Measurements from ENCODE around the gene PPP1R14C.
"Not testable (repeated sequence)": the region's sequence is repeated elsewhere in the genome, so short reads cannot be mapped to it uniquely, and the experiment has no call there.

The PPP1R14C gene

GRCh38 chr6:150128425-150128824, 14.4 kb upstream of the PPP1R14C start:
- Mint-ChIP-seq H3K4me1 (no peaks in the 10 kb centered on the region), H3K27ac (no peak overlapping the region), H3K4me3 (no peak overlapping the region), H3K27me3 (peaks cover 18% of the 10 kb centered on the region), H3K9me3 (no peaks in the 10 kb centered on the region)
- no peak for DNase-seq
- ATAC-seq, result no peak

- peaks cover 4% of the 10 kb centered on the region for H3K27me3 Mint-ChIP-seq
- H3K9me3 Mint-ChIP-seq, result no peaks in the 10 kb centered on the region
- H3K4me1 Mint-ChIP-seq, result no peaks in the 10 kb centered on the region
- ATAC-seq (no peak), DNase-seq (no peak)
- no peak overlapping the region for H3K27ac Mint-ChIP-seq
- H3K4me3 Mint-ChIP-seq, result no peak overlapping the region
Observed at GRCh38 chr6:150129616-150130505, 13.0 kb upstream of the PPP1R14C start.

- Mint-ChIP-seq H3K27me3 (peaks cover 31% of the 10 kb centered on the region), H3K9me3 (peaks cover 7 to 13% of the 10 kb centered on the region in 2 donors), H3K4me1 (no peaks in the 10 kb centered on the region), H3K4me3 (no peak overlapping the region), H3K27ac (no peak overlapping the region)
- DNase-seq (no peak), ATAC-seq (no peak)
Observed at GRCh38 chr6:150133686-150134085, 9.2 kb upstream of the PPP1R14C start.

- peaks cover 7 to 13% of the 10 kb centered on the region in 2 donors for H3K9me3 Mint-ChIP-seq
- H3K4me1 Mint-ChIP-seq, result no peaks in the 10 kb centered on the region
- no peak overlapping the region for H3K27ac Mint-ChIP-seq
- ATAC-seq (no peak), DNase-seq (no peak)
- H3K4me3 Mint-ChIP-seq, result no peak overlapping the region
- H3K27me3 Mint-ChIP-seq, result peaks cover 38% of the 10 kb centered on the region
Observed at GRCh38 chr6:150134280-150134920, 8.4 kb upstream of the PPP1R14C start.

- Mint-ChIP-seq H3K27me3 (peaks cover 70% of the 10 kb centered on the region), H3K9me3 (peaks cover 7 to 13% of the 10 kb centered on the region in 2 donors)
- H3K4me1 Mint-ChIP-seq, DNase-seq, ATAC-seq, H3K27ac Mint-ChIP-seq, H3K4me3 Mint-ChIP-seq: not testable (repeated sequence)
Observed at GRCh38 chr6:150137711-150138110, 5.1 kb upstream of the PPP1R14C start.

- Mint-ChIP-seq H3K9me3 (peaks cover 7 to 13% of the 10 kb centered on the region in 2 donors), H3K27me3 (peaks cover 79% of the 10 kb centered on the region), H3K4me3 (no peak overlapping the region), H3K4me1 (peaks cover 9% of the 10 kb centered on the region), H3K27ac (no peak overlapping the region)
- ATAC-seq (no peak), DNase-seq (no peak)
Observed at GRCh38 chr6:150138638-150139037, 4.2 kb upstream of the PPP1R14C start.

- ATAC-seq (no peak), DNase-seq (no peak)
- Mint-ChIP-seq H3K4me1 (peaks cover 15% of the 10 kb centered on the region), H3K27me3 (peaks cover 88% of the 10 kb centered on the region), H3K27ac (no peak overlapping the region), H3K4me3 (no peak overlapping the region), H3K9me3 (peaks cover 7 to 13% of the 10 kb centered on the region in 2 donors)
Observed at GRCh38 chr6:150139533-150139932, 3.3 kb upstream of the PPP1R14C start.

- ATAC-seq (no peak), DNase-seq (no peak)
- peaks cover 96% of the 10 kb centered on the region for H3K27me3 Mint-ChIP-seq
- peaks cover 7 to 13% of the 10 kb centered on the region in 2 donors for H3K9me3 Mint-ChIP-seq
- H3K4me1 Mint-ChIP-seq, result peaks cover 16% of the 10 kb centered on the region
- no peak overlapping the region for H3K27ac Mint-ChIP-seq
- H3K4me3 Mint-ChIP-seq, result no peak overlapping the region
Observed at GRCh38 chr6:150140236-150140969, 2.4 kb upstream of the PPP1R14C start.

GRCh38 chr6:150142097-150142669, 661 bp upstream of the PPP1R14C start:
- Mint-ChIP-seq H3K4me3 (peak overlapping the region; percentile 57), H3K4me1 (peaks cover 22% of the 10 kb centered on the region), H3K9me3 (peaks cover 7 to 13% of the 10 kb centered on the region in 2 donors), H3K27me3 (peaks cover 98% of the 10 kb centered on the region), H3K27ac (no peak overlapping the region)
- no peak for DNase-seq
- ATAC-seq, result no peak

- H3K4me1 Mint-ChIP-seq, result peaks cover 22% of the 10 kb centered on the region
Observed at GRCh38 chr6:150143516-150144293, 861 bp downstream of the PPP1R14C start.

GRCh38 chr6:150144294-150144868, 1.5 kb downstream of the PPP1R14C start:
- Mint-ChIP-seq H3K27ac (no peak overlapping the region), H3K4me3 (peak overlapping the region in 1 of 2 donors; percentile 61), H3K9me3 (no peaks in the 10 kb centered on the region), H3K27me3 (peaks cover 87% of the 10 kb centered on the region), H3K4me1 (peaks cover 22% of the 10 kb centered on the region)
- DNase-seq (no peak), ATAC-seq (no peak)

More at GRCh38 chr6:150143516-150144293, 861 bp downstream of the PPP1R14C start:
- no peaks in the 10 kb centered on the region for H3K9me3 Mint-ChIP-seq
- peak overlapping the region in 1 of 2 donors; percentile 61 for H3K4me3 Mint-ChIP-seq
- DNase-seq (no peak), ATAC-seq (no peak)
- H3K27me3 Mint-ChIP-seq, result peaks cover 93% of the 10 kb centered on the region
- H3K27ac Mint-ChIP-seq, result no peak overlapping the region

GRCh38 chr6:150145427-150145826, 2.6 kb downstream of the PPP1R14C start:
- ATAC-seq, result no peak
- Mint-ChIP-seq H3K4me1 (peaks cover 22% of the 10 kb centered on the region), H3K27me3 (peaks cover 88% of the 10 kb centered on the region), H3K4me3 (no peak overlapping the region), H3K9me3 (no peaks in the 10 kb centered on the region), H3K27ac (no peak overlapping the region)
- DNase-seq, result no peak

- Mint-ChIP-seq H3K27me3 (peaks cover 88% of the 10 kb centered on the region), H3K4me1 (peaks cover 22% of the 10 kb centered on the region), H3K27ac (no peak overlapping the region), H3K9me3 (no peaks in the 10 kb centered on the region), H3K4me3 (no peak overlapping the region)
- no peak for DNase-seq
- ATAC-seq, result no peak
Observed at GRCh38 chr6:150145830-150146229, 3.0 kb downstream of the PPP1R14C start.

- no peak for ATAC-seq
- no peak for DNase-seq
- Mint-ChIP-seq H3K27me3 (peaks cover 88% of the 10 kb centered on the region), H3K4me3 (no peak overlapping the region), H3K27ac (no peak overlapping the region), H3K9me3 (no peaks in the 10 kb centered on the region), H3K4me1 (peaks cover 22% of the 10 kb centered on the region)
Observed at GRCh38 chr6:150146436-150146835, 3.6 kb downstream of the PPP1R14C start.

Data from stimulated activated naive CD8-positive, alpha-beta T cell treated with anti-CD3 and anti-CD28 coated beads, Interleukin-15, amount 100 ng/mL, for 72 hours (primary cell).